Fibroblast of lung (primary cell): Measurements from ENCODE around the gene AP1S3.

Experiments
- EZH2 ChIP-seq: IDR thresholded peaks from 2 replicates; pipeline ENCODE4 v1.5.1; 2012; ENCODE audit warnings: low read length, control low read depth, mild to moderate bottlenecking; ENCODE audit errors: missing control alignments
- TF ChIP-seq, protein P1 (sequence below), 2 donors: IDR thresholded peaks in 1 of 2; conservative IDR thresholded peaks in 1 of 2; 1 replicate in 1 of 2; 2 replicates in 1 of 2; pipeline ENCODE4 v1.5.1; 2011 to 2012; ENCODE audit warnings: low read length in 2 of 2, control low read depth in 1 of 2, inconsistent platforms in 1 of 2, low read depth in 1 of 2, mild to moderate bottlenecking in 1 of 2

DNA sequence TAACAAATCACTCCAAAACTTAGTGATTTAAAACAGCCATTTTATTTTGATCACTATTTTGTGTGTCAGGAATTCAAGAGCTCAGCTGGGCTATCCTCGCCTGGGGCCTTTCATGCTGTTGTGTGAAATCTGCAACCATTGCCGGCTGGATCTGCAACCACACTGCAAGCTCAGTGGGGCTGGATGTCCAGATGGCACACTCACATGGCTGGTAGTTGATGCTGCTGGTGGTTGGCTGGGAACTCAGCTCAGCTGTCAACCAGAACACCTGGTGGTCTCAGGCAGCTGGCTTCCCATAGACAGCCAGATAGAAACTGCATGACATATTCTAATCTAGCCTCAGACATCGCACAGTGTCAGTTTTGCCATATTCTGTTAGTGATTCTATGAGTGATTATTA lies 30.6 kb upstream of the AP1S3 start:
- TF ChIP-seq, protein P1, sequence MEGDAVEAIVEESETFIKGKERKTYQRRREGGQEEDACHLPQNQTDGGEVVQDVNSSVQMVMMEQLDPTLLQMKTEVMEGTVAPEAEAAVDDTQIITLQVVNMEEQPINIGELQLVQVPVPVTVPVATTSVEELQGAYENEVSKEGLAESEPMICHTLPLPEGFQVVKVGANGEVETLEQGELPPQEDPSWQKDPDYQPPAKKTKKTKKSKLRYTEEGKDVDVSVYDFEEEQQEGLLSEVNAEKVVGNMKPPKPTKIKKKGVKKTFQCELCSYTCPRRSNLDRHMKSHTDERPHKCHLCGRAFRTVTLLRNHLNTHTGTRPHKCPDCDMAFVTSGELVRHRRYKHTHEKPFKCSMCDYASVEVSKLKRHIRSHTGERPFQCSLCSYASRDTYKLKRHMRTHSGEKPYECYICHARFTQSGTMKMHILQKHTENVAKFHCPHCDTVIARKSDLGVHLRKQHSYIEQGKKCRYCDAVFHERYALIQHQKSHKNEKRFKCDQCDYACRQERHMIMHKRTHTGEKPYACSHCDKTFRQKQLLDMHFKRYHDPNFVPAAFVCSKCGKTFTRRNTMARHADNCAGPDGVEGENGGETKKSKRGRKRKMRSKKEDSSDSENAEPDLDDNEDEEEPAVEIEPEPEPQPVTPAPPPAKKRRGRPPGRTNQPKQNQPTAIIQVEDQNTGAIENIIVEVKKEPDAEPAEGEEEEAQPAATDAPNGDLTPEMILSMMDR (conservative IDR thresholded peaks at IDR 0.05 in 1 of 2, IDR thresholded peaks at IDR 0.05 in 1 of 2; ENCODE audit: low read depth in 1 of 2, low read length in 2 of 2) = no peak
- no peak for TF ChIP-seq EZH2
